ENCODE measurements around the gene PARP6.

- TF ChIP-seq TAF1 (IDR thresholded peaks at IDR 0.05; ENCODE audit: low read depth) (no peak), EZH2 (IDR thresholded peaks at IDR 0.05; ENCODE audit: borderline replicate concordance, insufficient read depth, low read length, poor library complexity, severe bottlenecking) (no peak), RAD21 (conservative IDR thresholded peaks at IDR 0.05) (no peak), POLR2AphosphoS5 (IDR thresholded peaks at IDR 0.05) (no peak), EP300 (conservative IDR thresholded peaks at IDR 0.05; ENCODE audit: poor library complexity, severe bottlenecking) (no peak), MXI1 (conservative IDR thresholded peaks at IDR 0.05; ENCODE audit: poor library complexity, severe bottlenecking) (no peak), SMC3 (conservative IDR thresholded peaks at IDR 0.05; ENCODE audit: poor library complexity) (no peak)
- TF ChIP-seq, protein P1, sequence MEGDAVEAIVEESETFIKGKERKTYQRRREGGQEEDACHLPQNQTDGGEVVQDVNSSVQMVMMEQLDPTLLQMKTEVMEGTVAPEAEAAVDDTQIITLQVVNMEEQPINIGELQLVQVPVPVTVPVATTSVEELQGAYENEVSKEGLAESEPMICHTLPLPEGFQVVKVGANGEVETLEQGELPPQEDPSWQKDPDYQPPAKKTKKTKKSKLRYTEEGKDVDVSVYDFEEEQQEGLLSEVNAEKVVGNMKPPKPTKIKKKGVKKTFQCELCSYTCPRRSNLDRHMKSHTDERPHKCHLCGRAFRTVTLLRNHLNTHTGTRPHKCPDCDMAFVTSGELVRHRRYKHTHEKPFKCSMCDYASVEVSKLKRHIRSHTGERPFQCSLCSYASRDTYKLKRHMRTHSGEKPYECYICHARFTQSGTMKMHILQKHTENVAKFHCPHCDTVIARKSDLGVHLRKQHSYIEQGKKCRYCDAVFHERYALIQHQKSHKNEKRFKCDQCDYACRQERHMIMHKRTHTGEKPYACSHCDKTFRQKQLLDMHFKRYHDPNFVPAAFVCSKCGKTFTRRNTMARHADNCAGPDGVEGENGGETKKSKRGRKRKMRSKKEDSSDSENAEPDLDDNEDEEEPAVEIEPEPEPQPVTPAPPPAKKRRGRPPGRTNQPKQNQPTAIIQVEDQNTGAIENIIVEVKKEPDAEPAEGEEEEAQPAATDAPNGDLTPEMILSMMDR (IDR thresholded peaks at IDR 0.05; ENCODE audit: poor library complexity, severe bottlenecking) = no peak
- TF ChIP-seq, protein P2, sequence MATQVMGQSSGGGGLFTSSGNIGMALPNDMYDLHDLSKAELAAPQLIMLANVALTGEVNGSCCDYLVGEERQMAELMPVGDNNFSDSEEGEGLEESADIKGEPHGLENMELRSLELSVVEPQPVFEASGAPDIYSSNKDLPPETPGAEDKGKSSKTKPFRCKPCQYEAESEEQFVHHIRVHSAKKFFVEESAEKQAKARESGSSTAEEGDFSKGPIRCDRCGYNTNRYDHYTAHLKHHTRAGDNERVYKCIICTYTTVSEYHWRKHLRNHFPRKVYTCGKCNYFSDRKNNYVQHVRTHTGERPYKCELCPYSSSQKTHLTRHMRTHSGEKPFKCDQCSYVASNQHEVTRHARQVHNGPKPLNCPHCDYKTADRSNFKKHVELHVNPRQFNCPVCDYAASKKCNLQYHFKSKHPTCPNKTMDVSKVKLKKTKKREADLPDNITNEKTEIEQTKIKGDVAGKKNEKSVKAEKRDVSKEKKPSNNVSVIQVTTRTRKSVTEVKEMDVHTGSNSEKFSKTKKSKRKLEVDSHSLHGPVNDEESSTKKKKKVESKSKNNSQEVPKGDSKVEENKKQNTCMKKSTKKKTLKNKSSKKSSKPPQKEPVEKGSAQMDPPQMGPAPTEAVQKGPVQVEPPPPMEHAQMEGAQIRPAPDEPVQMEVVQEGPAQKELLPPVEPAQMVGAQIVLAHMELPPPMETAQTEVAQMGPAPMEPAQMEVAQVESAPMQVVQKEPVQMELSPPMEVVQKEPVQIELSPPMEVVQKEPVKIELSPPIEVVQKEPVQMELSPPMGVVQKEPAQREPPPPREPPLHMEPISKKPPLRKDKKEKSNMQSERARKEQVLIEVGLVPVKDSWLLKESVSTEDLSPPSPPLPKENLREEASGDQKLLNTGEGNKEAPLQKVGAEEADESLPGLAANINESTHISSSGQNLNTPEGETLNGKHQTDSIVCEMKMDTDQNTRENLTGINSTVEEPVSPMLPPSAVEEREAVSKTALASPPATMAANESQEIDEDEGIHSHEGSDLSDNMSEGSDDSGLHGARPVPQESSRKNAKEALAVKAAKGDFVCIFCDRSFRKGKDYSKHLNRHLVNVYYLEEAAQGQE (IDR thresholded peaks at IDR 0.05; ENCODE audit: borderline replicate concordance) = no peak
These were observed 64.7 kb downstream of the PARP6 start for GRCh38 chr15:72207558-72208085.

Data from neural cell (in vitro differentiated cells).